ENCODE data around the gene BTBD9.

DNA sequence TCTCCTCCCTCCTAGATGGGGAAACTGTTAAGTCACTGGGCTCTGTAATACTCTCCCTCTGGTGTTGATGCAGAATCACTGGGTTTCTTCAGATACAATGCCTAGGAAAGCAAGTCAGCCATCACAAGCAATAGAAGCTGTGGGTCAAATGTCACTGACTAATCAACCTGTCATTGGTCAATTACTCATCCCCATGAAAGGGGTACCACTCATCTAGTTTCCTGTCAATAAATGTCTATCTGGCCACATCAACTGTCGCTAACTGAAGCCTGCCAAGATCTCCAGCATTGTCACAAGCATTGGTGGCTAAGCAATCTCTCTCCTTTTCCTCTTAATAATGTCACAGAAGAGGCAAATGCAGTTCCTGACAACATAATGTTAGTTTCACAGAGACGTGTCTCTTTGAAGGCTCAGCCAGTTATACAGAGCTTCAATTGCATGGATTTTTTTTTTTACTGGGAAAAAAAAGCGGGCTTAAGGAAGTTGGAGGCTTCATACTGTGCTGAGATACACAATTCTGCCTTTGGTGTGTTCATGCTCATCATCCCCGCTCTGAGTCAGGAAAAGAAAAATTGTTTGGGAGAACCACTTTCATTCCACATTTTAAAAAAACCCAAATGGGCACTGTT, 355.9 kb downstream of the BTBD9 start:
- TF ChIP-seq POLR2A (IDR thresholded peaks at IDR 0.05) (no peak), CTCF (IDR thresholded peaks at IDR 0.05) (no peak)
